Activated CD4-positive, alpha-beta T cell treated with anti-CD3 and anti-CD28 coated beads, Interleukin-2, amount 10 ng/mL, durations not matched to agents 7 days and 5 days (primary cell): ENCODE results near the gene AADACL4. TPM values are rescaled to one million over a fixed set of nuclear protein-coding genes. Genes with fewer than 3 reads are reported as not detected.

ENCODE experiments used
- CTCF ChIA-PET: fragments of 350-600 bp; sonication (Branson Sonifier 250); formaldehyde crosslinking; loops from one replicate; lab custom pipeline; 2021; ENCODE audit warnings: antibody characterized with exemption; lab: Charles Lee
- POLR2A ChIA-PET: fragments of 350-600 bp; sonication (Branson Sonifier 250); formaldehyde crosslinking; loops from one replicate; lab custom pipeline; 2021; ENCODE audit warnings: antibody characterized with exemption; lab: Charles Lee
- DNase-seq: peaks from one replicate; pipeline ENCODE4 v3.0.0-alpha.2; 2020
- H3K27ac Mint-ChIP-seq: one replicate; pipeline ENCODE4 v1.8.0; 2021; ENCODE audit warnings: mild to moderate bottlenecking, moderate library complexity, mixed read lengths
- H3K27me3 Mint-ChIP-seq: one replicate; pipeline ENCODE4 v1.8.0; 2021; ENCODE audit warnings: mixed read lengths
- H3K36me3 Mint-ChIP-seq: one replicate; pipeline ENCODE4 v1.8.0; 2021; ENCODE audit warnings: low read depth, mixed read lengths
- H3K4me1 Mint-ChIP-seq: one replicate; pipeline ENCODE4 v1.8.0; 2021; ENCODE audit warnings: mixed read lengths
- H3K4me3 Mint-ChIP-seq: one replicate; pipeline ENCODE4 v1.8.0; 2021; ENCODE audit warnings: mild to moderate bottlenecking, moderate library complexity, mixed read lengths
- H3K9me3 Mint-ChIP-seq: one replicate; pipeline ENCODE4 v1.8.0; 2021; ENCODE audit warnings: mixed read lengths
- total RNA-seq, 2 experiments: library from RNA; stranded (reverse); gene quantifications; one replicate each; pipeline ENCODE4 v1.2.3, GENCODE V29; 2021

The AADACL4 gene
- total RNA-seq, 2 experiments from 2014 or later: not detected

- no peak overlapping the region for H3K4me3 Mint-ChIP-seq
- H3K4me1 Mint-ChIP-seq: no peaks in the 10 kb centered on the region
- no peak overlapping the region for H3K27ac Mint-ChIP-seq
- ChIA-PET POLR2A (no interaction called here), CTCF (no interaction called here)
- peaks cover 5% of the 10 kb centered on the region for H3K9me3 Mint-ChIP-seq
- no peak for DNase-seq
- H3K27me3 Mint-ChIP-seq: peaks cover 13% of the 10 kb centered on the region
- H3K36me3 Mint-ChIP-seq: no peaks in the 10 kb centered on the region
Measured at GRCh38 chr1:12677565-12677964, 33.7 kb downstream of the AADACL4 start.

GRCh38 chr1:12678350-12678749 lies 34.5 kb downstream of the AADACL4 start:
- ChIA-PET POLR2A (no interaction called here), CTCF (no interaction called here)
- DNase-seq: no peak
- H3K4me1 Mint-ChIP-seq: no peaks in the 10 kb centered on the region
- H3K27me3 Mint-ChIP-seq: peaks cover 9% of the 10 kb centered on the region
- no peak overlapping the region for H3K27ac Mint-ChIP-seq
- no peaks in the 10 kb centered on the region for H3K36me3 Mint-ChIP-seq
- peaks cover 5% of the 10 kb centered on the region for H3K9me3 Mint-ChIP-seq
- H3K4me3 Mint-ChIP-seq: no peak overlapping the region

GRCh38 chr1:12678820-12679219 lies 34.9 kb downstream of the AADACL4 start:
- DNase-seq: no peak
- CTCF ChIA-PET: no interaction called here
- no peaks in the 10 kb centered on the region for H3K4me1 Mint-ChIP-seq
- H3K4me3 Mint-ChIP-seq: no peak overlapping the region
- H3K27ac Mint-ChIP-seq: no peak overlapping the region
- H3K27me3 Mint-ChIP-seq: peaks cover 12% of the 10 kb centered on the region
- POLR2A ChIA-PET: no interaction called here
- peaks cover 5% of the 10 kb centered on the region for H3K9me3 Mint-ChIP-seq
- no peaks in the 10 kb centered on the region for H3K36me3 Mint-ChIP-seq

GRCh38 chr1:12690156-12690555 lies 46.3 kb downstream of the AADACL4 start:
- Mint-ChIP-seq H3K27me3 (peaks cover 9% of the 10 kb centered on the region), H3K27ac (no peak overlapping the region), H3K4me1 (no peaks in the 10 kb centered on the region), H3K9me3 (no peaks in the 10 kb centered on the region), H3K4me3 (no peak overlapping the region), H3K36me3 (no peaks in the 10 kb centered on the region)
- ChIA-PET POLR2A (no interaction called here), CTCF (no interaction called here)
- no peak for DNase-seq

DNA sequence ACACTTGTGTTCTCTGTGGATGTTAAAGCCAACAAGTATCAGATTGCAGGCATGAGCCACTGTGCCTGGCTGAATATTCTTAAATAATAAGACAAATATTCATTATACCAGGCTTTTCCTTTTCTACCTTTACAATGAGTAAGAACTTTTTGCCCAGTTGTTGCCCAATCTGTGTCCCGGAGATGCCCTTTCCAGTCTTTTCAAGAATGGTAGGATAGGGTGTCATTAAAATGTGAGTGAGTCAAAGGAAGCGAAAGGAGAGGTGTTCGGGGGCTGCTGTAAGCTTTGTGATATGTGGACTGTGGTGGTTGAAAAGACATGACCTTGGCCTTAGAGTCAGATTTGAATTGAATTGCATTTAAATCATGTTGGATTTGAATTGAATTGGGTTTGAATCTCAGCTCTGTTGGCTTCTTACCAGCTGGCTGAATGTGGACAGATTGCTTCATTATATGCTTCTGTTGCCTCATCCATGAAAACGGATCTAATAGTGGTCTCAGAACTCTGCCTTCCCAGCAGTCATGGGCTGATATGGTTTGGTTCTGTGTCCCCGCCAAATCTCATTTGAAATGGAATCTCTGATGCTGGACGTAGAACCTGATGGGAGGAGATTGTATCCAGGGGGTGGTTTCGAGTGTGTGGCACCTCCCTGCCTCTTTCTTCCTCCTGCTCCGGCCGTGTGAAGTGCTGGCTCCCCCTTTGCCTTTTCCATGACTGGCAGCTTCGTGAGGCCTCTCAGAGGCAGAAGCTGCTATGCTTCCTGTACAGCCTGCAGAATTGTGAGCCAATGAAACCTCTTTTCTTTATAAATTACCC lies 49.3 kb downstream of the AADACL4 start:
- Mint-ChIP-seq H3K36me3 (no peaks in the 10 kb centered on the region), H3K27me3 (peaks cover 9% of the 10 kb centered on the region), H3K4me1 (no peaks in the 10 kb centered on the region), H3K4me3 (no peak overlapping the region), H3K9me3 (no peaks in the 10 kb centered on the region), H3K27ac (no peak overlapping the region)
- POLR2A ChIA-PET: interaction anchor here (0.6 kb wide), 1 partner anchor 1781 kb away, joined by 3 read pairs; no protein-coding TSS in a partner anchor
- CTCF ChIA-PET: no interaction called here
- DNase-seq: no peak

GRCh38 chr1:12696658-12697057 lies 52.8 kb downstream of the AADACL4 start:
- Mint-ChIP-seq H3K4me3 (no peak overlapping the region), H3K27me3 (peaks cover 20% of the 10 kb centered on the region), H3K27ac (no peak overlapping the region), H3K4me1 (no peaks in the 10 kb centered on the region), H3K36me3 (no peaks in the 10 kb centered on the region), H3K9me3 (no peaks in the 10 kb centered on the region)
- POLR2A ChIA-PET: no interaction called here
- CTCF ChIA-PET: no interaction called here
- DNase-seq: no peak

GRCh38 chr1:12697397-12697796 lies 53.5 kb downstream of the AADACL4 start:
- H3K9me3 Mint-ChIP-seq: no peaks in the 10 kb centered on the region
- ChIA-PET POLR2A (no interaction called here), CTCF (no interaction called here)
- H3K36me3 Mint-ChIP-seq: no peaks in the 10 kb centered on the region
- no peak for DNase-seq
- H3K27ac Mint-ChIP-seq: no peak overlapping the region
- H3K27me3 Mint-ChIP-seq: peaks cover 20% of the 10 kb centered on the region
- H3K4me1 Mint-ChIP-seq: no peaks in the 10 kb centered on the region
- no peak overlapping the region for H3K4me3 Mint-ChIP-seq

DNA sequence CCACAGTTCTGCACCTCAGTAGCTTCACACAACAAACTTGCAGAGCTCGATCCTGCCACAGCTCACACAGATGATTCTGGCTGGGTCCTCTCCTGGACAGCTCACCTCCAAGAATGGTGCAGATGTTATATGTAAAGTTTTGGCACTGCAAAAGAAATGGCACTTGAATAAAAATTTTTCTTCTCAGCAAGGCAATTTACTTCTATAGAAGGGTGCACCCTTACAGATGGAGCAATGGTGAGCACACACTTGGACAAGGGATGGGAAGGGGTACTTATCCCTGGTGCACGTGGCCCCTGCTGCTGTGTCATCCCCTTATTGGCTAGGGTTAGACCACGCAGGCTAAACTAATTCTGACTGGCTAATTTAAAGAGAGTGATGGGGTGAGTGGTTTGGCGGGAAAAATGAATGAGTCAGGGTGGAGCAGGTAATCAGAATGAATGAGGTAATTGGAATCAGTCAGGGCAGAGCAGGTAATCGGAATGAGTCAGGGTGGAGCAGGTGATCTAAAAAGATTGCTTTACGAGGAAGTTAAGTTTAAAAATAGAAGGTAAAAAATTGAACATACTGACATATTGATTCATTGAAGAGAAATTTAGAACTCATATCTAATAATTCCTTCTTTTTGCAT lies 60.1 kb downstream of the AADACL4 start:
- no peaks in the 10 kb centered on the region for H3K4me1 Mint-ChIP-seq
- CTCF ChIA-PET: no interaction called here
- POLR2A ChIA-PET: no interaction called here
- no peak for DNase-seq
- no peak overlapping the region for H3K27ac Mint-ChIP-seq
- peaks cover 15% of the 10 kb centered on the region for H3K9me3 Mint-ChIP-seq
- no peaks in the 10 kb centered on the region for H3K36me3 Mint-ChIP-seq
- no peak overlapping the region for H3K4me3 Mint-ChIP-seq
- peaks cover 15% of the 10 kb centered on the region for H3K27me3 Mint-ChIP-seq

DNA sequence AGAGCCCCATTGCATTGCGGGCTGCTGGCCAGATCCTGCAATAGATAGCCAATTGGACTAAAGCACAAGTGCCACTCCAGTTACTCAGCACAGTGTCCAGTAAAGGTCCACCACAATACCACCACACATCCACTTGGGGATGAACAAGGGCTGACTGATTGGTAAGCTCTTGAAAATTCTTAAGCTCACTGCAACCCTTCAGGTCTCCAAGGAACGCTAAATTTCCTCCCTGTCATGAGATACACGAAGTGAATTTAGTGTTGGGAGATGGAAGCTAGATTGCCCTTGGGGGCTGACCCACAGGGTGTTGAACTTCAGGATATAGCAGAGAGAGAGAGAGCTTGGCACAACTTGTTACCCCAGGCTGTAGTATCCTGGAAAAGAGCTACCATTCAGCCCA lies 62.2 kb downstream of the AADACL4 start:
- CTCF ChIA-PET: no interaction called here
- Mint-ChIP-seq H3K4me1 (no peaks in the 10 kb centered on the region), H3K9me3 (peaks cover 15% of the 10 kb centered on the region), H3K27ac (no peak overlapping the region), H3K27me3 (peaks cover 13% of the 10 kb centered on the region), H3K4me3 (no peak overlapping the region), H3K36me3 (no peaks in the 10 kb centered on the region)
- POLR2A ChIA-PET: no interaction called here
- no peak for DNase-seq

GRCh38 chr1:12708396-12709090 lies 64.7 kb downstream of the AADACL4 start:
- Mint-ChIP-seq H3K36me3 (no peaks in the 10 kb centered on the region), H3K27me3 (peaks cover 18% of the 10 kb centered on the region), H3K27ac (no peak overlapping the region), H3K4me1 (no peaks in the 10 kb centered on the region), H3K4me3 (no peak overlapping the region), H3K9me3 (peaks cover 9% of the 10 kb centered on the region)
- ChIA-PET CTCF (no interaction called here), POLR2A (interaction anchor here (0.6 kb wide), 1 partner anchor 425 kb away, joined by 3 read pairs; no protein-coding TSS in a partner anchor)
- no peak for DNase-seq

DNA sequence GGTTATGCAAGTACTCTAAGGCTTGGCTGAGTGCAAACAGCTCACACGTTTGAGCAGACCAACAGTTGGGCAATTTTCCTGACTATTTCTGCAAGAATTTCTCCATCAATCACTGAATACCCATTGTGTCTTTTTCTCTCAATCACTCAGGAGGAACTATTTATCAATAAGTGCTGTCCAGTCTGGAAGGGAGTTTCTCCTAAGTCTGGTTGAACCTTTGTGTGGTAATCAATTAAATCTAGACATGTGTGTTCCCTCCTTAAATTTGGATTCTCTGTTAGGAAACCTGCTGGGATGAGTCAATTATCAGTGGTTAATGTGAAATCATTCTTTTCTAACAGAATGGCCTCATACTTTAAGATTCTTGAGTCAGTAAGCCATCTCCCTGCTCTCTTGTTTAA lies 65.2 kb downstream of the AADACL4 start:
- CTCF ChIA-PET: no interaction called here
- H3K36me3 Mint-ChIP-seq: no peaks in the 10 kb centered on the region
- no peaks in the 10 kb centered on the region for H3K4me1 Mint-ChIP-seq
- no peak overlapping the region for H3K27ac Mint-ChIP-seq
- H3K9me3 Mint-ChIP-seq: peaks cover 4% of the 10 kb centered on the region
- POLR2A ChIA-PET: interaction anchor here (0.6 kb wide), 1 partner anchor 425 kb away, joined by 3 read pairs; no protein-coding TSS in a partner anchor
- DNase-seq: no peak
- peaks cover 18% of the 10 kb centered on the region for H3K27me3 Mint-ChIP-seq
- H3K4me3 Mint-ChIP-seq: no peak overlapping the region

- ChIA-PET POLR2A (no interaction called here), CTCF (no interaction called here)
- H3K36me3 Mint-ChIP-seq: no peaks in the 10 kb centered on the region
Measured at GRCh38 chr1:12709696-12710095, 65.8 kb downstream of the AADACL4 start.

GRCh38 chr1:12711536-12711935 lies 67.7 kb downstream of the AADACL4 start:
- ChIA-PET POLR2A (no interaction called here), CTCF (no interaction called here)

More at GRCh38 chr1:12709696-12710095, 65.8 kb downstream of the AADACL4 start:
- H3K27ac Mint-ChIP-seq: no peak overlapping the region
- DNase-seq: no peak
- no peaks in the 10 kb centered on the region for H3K4me1 Mint-ChIP-seq
- H3K27me3 Mint-ChIP-seq: peaks cover 18% of the 10 kb centered on the region
- H3K4me3 Mint-ChIP-seq: no peak overlapping the region
- H3K9me3 Mint-ChIP-seq: peaks cover 4% of the 10 kb centered on the region

More at GRCh38 chr1:12711536-12711935, 67.7 kb downstream of the AADACL4 start:
- H3K4me1 Mint-ChIP-seq: no peaks in the 10 kb centered on the region
- DNase-seq: no peak
- peaks cover 19% of the 10 kb centered on the region for H3K27me3 Mint-ChIP-seq
- H3K4me3 Mint-ChIP-seq: no peak overlapping the region
- H3K36me3 Mint-ChIP-seq: no peaks in the 10 kb centered on the region
- H3K27ac Mint-ChIP-seq: no peak overlapping the region
- no peaks in the 10 kb centered on the region for H3K9me3 Mint-ChIP-seq
